ENCODE results near the gene PHF21A.
"Not testable (repeated sequence)": the region's sequence is repeated elsewhere in the genome, so short reads cannot be mapped to it uniquely, and the experiment has no call there.

The PHF21A gene

GRCh38 chr11:46026606-46027293 is 94.5 kb downstream of the PHF21A start:
- Histone ChIP-seq H3K36me3 (peaks cover 11% of the 10 kb centered on the region), H3K9me3 (no peaks in the 10 kb centered on the region), H3K27ac (no peak overlapping the region), H3K27me3 (no peaks in the 10 kb centered on the region), H3K4me1 (ENCODE audit: control insufficient read depth in 1 of 2, insufficient read depth in 1 of 2, low read depth in 1 of 2, low read length in 1 of 2) (no peaks in the 10 kb centered on the region), H3K4me3 (ENCODE audit: low read depth in 1 of 2, low read length in 1 of 2) (no peak overlapping the region)
- TF ChIP-seq CTCF (IDR thresholded peaks at IDR 0.05): no peak

- Histone ChIP-seq H3K27me3 (no peaks in the 10 kb centered on the region), H3K9me3 (no peaks in the 10 kb centered on the region), H3K4me3 (ENCODE audit: low read depth in 1 of 2, low read length in 1 of 2) (no peak overlapping the region), H3K36me3 (peaks cover 22% of the 10 kb centered on the region), H3K27ac (no peak overlapping the region), H3K4me1 (ENCODE audit: control insufficient read depth in 1 of 2, insufficient read depth in 1 of 2, low read depth in 1 of 2, low read length in 1 of 2) (no peaks in the 10 kb centered on the region)
- TF ChIP-seq CTCF (IDR thresholded peaks at IDR 0.05): no peak
Measured at GRCh38 chr11:46020084-46020599, 101.1 kb downstream of the PHF21A start.

- Histone ChIP-seq H3K4me3 (ENCODE audit: low read depth in 1 of 2, low read length in 1 of 2) (no peak overlapping the region), H3K9me3 (no peaks in the 10 kb centered on the region), H3K27ac (no peak overlapping the region), H3K36me3 (peaks cover 22% of the 10 kb centered on the region), H3K27me3 (no peaks in the 10 kb centered on the region), H3K4me1 (ENCODE audit: control insufficient read depth in 1 of 2, insufficient read depth in 1 of 2, low read depth in 1 of 2, low read length in 1 of 2) (no peaks in the 10 kb centered on the region)
- no peak for TF ChIP-seq CTCF (IDR thresholded peaks at IDR 0.05)
Measured at GRCh38 chr11:46018651-46019050, 102.6 kb downstream of the PHF21A start.

- peaks cover 0 to 4% of the 10 kb centered on the region in 2 experiments for H3K4me1 ChIP-seq (ENCODE audit: control insufficient read depth in 1 of 2, insufficient read depth in 1 of 2, low read depth in 1 of 2, low read length in 1 of 2)
- H3K9me3 ChIP-seq: no peaks in the 10 kb centered on the region
- no peak for TF ChIP-seq CTCF (IDR thresholded peaks at IDR 0.05)
- no peak overlapping the region for H3K27ac ChIP-seq
- H3K4me3 ChIP-seq (ENCODE audit: low read depth in 1 of 2, low read length in 1 of 2): no peak overlapping the region
- H3K36me3 ChIP-seq: peaks cover 13% of the 10 kb centered on the region
- no peaks in the 10 kb centered on the region for H3K27me3 ChIP-seq
Measured at GRCh38 chr11:46017341-46017740, 103.9 kb downstream of the PHF21A start.

- no peak for TF ChIP-seq CTCF (IDR thresholded peaks at IDR 0.05)
- H3K4me3 ChIP-seq (ENCODE audit: low read depth in 1 of 2, low read length in 1 of 2): no peak overlapping the region
- H3K9me3 ChIP-seq: no peaks in the 10 kb centered on the region
- no peaks in the 10 kb centered on the region for H3K27me3 ChIP-seq
- H3K36me3 ChIP-seq: peaks cover 3% of the 10 kb centered on the region
- H3K27ac ChIP-seq: no peak overlapping the region
- peaks cover 0 to 4% of the 10 kb centered on the region in 2 experiments for H3K4me1 ChIP-seq (ENCODE audit: control insufficient read depth in 1 of 2, insufficient read depth in 1 of 2, low read depth in 1 of 2, low read length in 1 of 2)
Measured at GRCh38 chr11:46015941-46016340, 105.3 kb downstream of the PHF21A start.

- H3K9me3 ChIP-seq; H3K4me3 ChIP-seq (ENCODE audit: low read depth in 1 of 2, low read length in 1 of 2); H3K27me3 ChIP-seq; H3K36me3 ChIP-seq; H3K27ac ChIP-seq: not testable (repeated sequence)
- H3K4me1 ChIP-seq (ENCODE audit: control insufficient read depth in 1 of 2, insufficient read depth in 1 of 2, low read depth in 1 of 2, low read length in 1 of 2): peaks cover 8 to 18% of the 10 kb centered on the region in 2 experiments
Measured at GRCh38 chr11:46014168-46014567, 107.1 kb downstream of the PHF21A start.

All from neutrophil (primary cell).